GM18519 (cell line): Measurements from ENCODE around the gene SLC9A9.

ENCODE experiments used
- ATAC-seq: cut with Tn5 transposase; IDR thresholded peaks from one replicate; pipeline ENCODE4 v1.9.1; 2021; ENCODE audit warnings: mild to moderate bottlenecking, moderate library complexity; ENCODE audit not compliant: unreplicated experiment, low FRiP score

SLC9A9 gene

GRCh38 chr3:143574933-143575332, 273.3 kb downstream of the SLC9A9 start:
- ATAC-seq = no peak

DNA sequence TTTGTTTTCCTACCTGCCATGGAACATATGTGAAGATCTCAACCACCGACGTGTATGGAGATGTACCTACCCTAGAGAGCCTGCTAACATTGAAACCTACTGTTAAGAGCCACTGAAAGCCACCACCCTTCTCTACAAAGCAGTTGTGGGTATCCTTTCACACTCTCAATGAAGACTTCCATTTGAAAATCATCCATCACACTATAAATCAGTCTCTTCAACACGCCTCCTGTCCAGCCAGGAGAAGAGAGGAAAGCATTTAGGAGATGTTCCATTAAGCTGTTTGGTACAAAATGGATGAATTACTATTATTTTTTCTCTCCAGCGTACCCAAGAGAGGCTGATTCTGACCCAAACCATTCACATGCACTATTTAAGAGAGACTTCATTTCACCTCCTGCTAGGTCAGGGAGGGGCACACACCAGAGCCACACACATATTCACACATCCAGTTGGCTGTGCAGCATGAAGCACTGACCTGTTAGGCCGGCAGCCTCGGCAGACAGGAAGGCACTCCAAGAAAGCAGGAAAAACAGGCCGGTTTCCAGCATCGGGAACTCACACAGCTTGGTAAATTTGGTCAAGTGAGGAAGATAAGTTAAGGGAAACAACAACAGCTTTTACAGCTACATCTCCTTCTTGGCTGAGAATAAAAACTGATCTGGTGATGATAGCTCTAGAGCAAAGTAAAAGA, 274.5 kb downstream of the SLC9A9 start:
- ATAC-seq = no peak

DNA sequence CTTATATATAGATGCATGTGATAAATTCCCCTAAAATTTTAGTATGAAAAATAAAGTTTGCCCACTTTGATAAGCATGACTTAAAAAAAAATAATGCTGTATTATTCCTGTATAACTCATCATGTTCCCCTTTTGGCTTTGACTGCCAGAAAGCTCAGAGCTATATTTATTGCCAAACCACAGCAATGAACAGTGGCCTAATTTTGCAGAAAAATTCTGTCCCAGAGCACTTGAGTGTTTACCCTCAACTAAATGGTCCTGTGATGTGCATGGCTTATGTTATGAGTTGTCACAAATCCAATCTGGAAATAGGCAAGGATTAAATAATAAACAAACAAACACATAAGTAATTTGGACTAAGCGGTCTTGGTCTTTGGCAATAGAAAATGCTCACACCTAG, 276.7 kb downstream of the SLC9A9 start:
- ATAC-seq = no peak

DNA sequence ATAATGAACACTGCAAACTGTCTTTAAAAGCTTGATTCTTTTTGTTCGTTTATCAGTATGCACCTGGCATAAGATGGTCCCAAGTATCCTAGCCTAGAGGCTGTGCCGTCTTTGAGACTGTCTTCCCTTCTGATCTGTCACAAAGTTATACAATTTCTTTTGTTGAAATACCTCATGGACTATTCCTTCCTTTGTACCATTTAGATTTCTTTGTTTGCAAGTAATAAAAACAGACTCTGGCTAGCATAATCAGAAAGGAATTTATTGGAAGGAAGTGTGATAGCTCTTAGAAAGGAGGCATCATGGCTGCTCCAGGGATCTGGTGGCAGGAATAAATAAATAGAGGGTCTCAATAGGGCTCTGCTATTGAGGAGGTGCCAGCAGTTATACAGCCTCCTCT, 280.4 kb downstream of the SLC9A9 start:
- no peak for ATAC-seq

DNA sequence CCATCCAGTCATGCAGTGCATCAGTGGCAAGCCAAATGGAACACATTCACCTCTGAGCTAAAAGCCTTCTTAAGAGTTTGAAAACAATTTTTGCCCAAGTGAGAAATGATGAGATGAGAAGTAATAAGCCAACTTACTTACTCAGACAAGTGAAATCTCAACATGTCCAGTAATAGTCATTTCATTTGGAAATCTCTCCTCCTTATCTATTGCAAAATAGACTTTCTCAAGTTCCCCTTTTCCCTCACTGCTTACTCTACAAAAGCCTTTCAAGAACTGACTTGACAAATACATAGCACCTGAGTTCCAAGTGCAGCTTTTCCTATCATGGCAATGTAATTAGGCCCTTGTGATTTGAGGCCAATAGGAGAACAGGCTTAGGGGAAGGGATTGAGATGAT, 282.3 kb downstream of the SLC9A9 start:
- ATAC-seq = no peak

DNA sequence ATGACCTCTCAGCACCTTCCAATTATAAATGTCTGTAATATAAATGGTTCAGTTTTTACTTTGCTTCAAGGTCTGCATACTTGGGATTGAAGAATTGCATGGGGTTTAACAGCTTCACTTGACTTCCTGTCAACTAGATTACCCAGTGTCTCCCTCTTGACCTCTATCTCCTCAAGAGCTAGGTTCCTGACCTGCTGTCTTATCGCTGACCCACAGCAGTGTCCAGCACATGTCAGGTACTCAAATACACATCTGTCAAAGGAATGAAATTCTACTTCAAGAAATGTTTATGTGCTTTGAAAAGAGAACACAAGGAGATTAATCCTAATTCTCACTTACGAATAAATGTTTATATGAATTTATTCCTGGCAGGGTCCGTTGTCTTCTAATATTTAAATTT, 284.5 kb downstream of the SLC9A9 start:
- ATAC-seq = no peak

DNA sequence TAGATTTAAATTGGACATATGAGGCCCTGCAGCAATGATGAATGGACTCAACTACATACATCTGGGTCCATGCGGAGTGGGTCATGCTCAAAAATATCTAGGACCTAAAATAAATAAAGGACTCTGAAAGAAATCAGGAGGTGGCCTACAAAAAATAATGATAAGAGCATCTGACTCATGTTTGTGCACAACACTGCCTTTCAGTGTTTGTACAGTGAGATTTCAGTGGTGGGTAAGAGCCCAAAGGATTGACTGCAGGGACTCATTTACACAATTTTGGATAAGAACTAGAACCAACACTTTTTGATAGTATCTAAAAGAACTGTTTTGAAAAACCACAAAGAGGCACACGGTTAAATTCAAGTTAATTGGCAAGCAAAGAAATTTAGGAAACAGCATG, 285.5 kb downstream of the SLC9A9 start:
- no peak for ATAC-seq

- ATAC-seq = no peak
Measured at GRCh38 chr3:143559296-143559695, 289.0 kb downstream of the SLC9A9 start.

DNA sequence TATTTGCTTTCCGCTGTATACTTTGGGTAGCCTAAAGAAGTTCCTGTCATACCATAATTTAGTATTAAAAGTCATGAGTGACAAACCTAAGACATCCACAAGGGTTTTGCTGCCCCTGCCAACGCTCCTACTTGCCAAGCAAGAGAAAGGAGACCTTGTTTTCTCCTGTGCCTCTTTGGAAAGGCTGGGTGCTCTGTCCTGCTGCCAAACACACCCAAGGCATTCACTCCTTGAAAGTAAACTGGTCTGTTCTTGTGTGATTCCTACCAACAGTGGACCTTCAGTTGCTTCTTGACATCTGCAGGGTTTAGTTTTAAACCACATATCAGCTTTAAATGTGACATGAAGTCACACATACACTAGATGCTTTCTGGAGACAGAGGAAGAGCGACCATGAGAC, 295.4 kb downstream of the SLC9A9 start:
- no peak for ATAC-seq

DNA sequence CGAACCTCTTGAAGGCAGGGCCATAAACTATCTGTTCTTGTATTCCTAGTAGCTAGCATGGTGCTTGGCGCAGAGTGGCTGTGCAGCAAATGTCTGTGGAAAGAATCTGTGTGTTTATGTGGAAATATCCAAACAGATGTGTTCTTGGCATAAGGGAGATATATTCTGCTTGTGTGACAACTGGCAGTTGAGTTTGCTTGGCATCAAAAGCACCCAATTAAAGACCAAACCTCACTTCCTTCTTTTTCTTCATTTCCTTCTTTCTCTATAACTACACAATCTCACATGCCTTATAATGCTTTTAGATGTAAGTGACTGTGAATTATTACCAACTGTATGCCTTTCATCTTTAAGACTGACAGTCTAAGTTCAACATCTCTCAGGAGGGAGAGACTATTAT, 296.5 kb downstream of the SLC9A9 start:
- ATAC-seq = no peak

DNA sequence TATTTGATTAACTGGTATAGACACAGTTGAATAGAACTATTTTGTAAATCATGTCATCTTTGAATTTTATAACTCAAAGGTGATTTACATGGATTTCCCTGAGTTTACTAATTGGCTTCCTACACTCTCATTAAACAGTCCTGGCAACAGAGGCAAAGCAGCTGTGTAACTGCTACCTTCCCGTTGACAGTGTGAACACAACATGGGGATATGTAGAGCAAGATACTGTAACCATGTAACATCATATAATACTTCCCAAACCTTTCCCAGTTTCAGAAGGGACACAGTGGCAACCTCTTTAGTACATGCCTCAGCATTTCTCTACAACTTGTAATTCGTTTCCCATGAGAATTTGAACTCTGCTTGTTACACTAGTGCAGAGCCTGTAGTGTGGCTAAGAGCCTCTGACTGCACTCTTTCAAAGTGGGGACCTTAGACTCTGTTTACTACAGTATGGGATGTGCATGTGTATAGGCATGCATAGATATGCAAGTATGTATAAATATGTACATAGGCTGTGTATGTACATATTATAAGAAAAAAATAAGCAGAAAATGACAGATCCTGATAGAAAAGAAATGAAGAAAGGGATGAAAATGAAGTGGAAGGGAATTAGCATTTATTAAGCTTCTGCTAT, 299.3 kb downstream of the SLC9A9 start:
- no peak for ATAC-seq

DNA sequence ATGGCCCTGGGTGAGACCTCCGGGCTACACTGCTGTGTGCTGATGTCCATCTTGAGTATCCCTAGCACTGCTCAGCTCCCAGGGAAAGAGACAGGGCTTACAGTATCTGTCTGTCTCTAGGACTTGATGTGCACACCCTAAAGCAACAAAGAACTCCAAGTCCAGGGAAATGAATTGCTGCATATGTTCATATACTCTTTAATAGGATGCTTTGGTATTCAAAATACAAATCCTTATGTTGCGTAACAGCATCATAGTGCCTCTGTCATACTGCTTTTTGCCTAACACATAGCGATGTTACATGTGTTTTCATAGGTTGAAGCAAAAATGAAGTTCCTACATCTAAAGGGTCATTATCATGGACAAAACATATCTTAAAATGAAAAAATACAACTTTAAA, 299.9 kb downstream of the SLC9A9 start:
- no peak for ATAC-seq

DNA sequence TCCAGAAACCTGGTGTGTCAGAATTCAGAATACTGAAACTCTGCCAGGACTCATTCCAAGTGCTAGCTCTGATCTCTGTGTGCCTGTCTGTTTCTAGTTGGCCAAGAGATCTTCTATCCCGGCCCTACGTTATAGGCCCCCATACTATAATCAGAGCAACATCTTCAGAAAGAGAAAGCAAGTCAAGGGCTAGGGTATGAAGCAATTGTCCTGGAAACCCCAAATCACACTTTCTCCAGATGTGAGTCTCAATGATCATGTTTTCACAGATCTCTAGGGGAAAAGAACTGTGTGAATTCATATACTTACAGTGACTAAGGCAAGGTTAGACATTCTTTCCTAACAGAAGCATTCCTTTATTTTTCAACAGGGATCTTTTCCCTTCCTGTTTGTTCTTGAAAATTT, 309.7 kb downstream of the SLC9A9 start:
- no peak for ATAC-seq

- no peak for ATAC-seq
Measured at GRCh38 chr3:143538061-143538460, 310.2 kb downstream of the SLC9A9 start.

DNA sequence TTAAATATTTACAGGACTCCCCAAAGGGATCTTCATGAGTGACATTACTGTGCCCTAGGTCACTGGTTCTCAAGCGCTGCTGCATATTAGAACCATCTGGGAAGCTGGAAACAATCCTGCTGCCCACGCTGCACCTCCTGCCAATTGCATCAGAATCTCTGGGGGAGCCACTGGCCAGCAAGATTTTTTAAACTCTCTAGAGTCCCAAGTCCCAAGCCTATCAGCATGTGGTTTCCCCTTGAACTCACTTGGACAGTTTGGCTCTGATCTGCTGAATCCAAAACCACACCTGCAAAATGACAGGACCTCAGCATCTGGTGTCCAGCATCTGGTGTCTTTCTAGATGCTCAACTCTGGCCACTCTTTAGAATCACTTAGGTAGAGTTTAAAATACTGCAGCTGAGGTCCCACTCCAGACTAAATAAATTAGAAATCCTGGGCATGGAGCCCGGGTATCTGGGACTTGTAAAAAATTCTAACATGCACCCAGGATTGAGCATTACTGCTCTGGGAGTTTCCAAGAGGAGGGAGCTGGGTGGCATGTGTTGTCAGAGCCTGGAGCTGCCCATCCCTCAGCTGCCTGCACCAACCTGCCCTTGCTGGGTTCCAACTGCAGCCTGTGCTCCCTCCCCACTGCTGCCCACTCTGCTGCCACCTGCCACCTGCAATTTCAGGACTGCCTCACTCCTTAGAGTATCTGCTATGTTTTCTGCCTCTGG, 311.3 kb downstream of the SLC9A9 start:
- ATAC-seq = no peak

GRCh38 chr3:143535994-143536784, 312.1 kb downstream of the SLC9A9 start:
- peak; percentile 95 for ATAC-seq

DNA sequence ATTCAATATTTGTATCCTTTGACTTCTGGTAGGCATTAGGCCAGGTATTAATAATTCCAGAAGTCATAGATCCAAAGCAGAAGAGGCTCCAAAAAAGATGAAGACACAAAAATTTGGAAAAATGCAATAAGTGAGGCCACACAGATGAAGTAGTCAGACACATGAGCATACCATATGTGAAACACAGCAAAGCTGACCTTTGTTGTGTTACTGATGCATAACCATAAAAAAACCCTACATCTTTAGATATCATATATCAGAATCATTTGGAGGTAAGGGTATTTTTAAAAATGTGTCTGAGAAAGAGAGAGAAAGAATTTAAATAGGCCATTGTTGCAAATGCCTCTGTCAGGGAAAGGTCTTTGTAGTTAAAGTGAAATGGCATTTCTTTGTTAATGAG, 314.9 kb downstream of the SLC9A9 start:
- no peak for ATAC-seq

DNA sequence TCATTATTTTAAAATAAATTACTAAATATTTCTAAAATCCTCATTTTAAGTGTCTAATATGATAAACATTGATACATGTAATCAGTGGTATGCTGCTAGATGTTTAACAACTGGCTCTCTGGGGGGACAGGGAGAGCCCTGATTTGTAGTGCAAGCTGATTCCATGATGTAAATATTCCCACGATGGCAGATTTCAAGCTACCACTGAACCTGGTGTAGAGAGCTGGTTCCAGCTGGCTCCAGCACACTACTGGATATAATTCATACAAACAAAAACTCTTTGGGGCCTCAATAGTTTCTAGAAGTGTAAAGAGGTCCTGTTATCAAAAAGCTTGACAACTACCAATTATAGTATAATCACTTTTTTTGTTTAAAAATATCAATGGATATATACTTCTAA, 316.2 kb downstream of the SLC9A9 start:
- no peak for ATAC-seq

GRCh38 chr3:143531101-143531500, 317.2 kb downstream of the SLC9A9 start:
- no peak for ATAC-seq

GRCh38 chr3:143529798-143530197, 318.5 kb downstream of the SLC9A9 start:
- no peak for ATAC-seq

DNA sequence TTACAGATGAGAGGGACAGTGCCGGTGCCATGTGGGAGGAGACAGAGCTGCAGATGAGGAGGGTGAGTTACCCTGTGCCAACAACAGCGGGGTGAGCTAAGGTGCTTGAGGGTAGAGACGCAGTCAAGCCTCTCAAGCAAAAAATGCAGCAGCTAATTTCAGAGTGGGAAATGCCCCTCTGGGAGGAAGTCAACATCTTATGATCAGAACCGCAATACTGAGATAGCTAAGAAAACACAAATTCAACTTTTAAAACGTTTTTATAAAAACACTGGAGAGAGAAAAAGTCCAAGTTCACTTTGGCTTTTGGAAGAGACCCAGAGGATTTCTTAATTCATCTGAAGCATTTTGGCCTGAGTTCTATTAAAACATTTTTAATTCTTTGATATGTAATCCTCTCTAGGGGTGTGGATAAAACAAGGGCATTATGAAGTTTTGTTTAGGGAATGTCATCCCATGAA, 319.2 kb downstream of the SLC9A9 start:
- no peak for ATAC-seq
